KOPT-K1 (cell line): ENCODE data around the gene CTNNA3.

Source experiments
- H3K27ac ChIP-seq: fragments of 200-600 bp; sonication (generic); 2 replicates; pipeline ENCODE4 v1.5.1; 2016; ENCODE audit warnings: antibody characterized with exemption, mild to moderate bottlenecking, low read depth, low read length; ENCODE audit not compliant: poor library complexity, severe bottlenecking
- H3K36me3 ChIP-seq: fragments of 200-600 bp; sonication (generic); 2 replicates; pipeline ENCODE4 v1.5.1; 2017; ENCODE audit warnings: antibody characterized with exemption, mild to moderate bottlenecking, low read length, moderate library complexity; ENCODE audit not compliant: insufficient read depth
- H3K9me3 ChIP-seq: fragments of 200-600 bp; sonication (generic); 2 replicates; pipeline ENCODE4 v1.5.1; 2017; ENCODE audit warnings: antibody characterized with exemption, low read length, mild to moderate bottlenecking; ENCODE audit not compliant: insufficient read depth, poor library complexity, severe bottlenecking

Gene CTNNA3

DNA sequence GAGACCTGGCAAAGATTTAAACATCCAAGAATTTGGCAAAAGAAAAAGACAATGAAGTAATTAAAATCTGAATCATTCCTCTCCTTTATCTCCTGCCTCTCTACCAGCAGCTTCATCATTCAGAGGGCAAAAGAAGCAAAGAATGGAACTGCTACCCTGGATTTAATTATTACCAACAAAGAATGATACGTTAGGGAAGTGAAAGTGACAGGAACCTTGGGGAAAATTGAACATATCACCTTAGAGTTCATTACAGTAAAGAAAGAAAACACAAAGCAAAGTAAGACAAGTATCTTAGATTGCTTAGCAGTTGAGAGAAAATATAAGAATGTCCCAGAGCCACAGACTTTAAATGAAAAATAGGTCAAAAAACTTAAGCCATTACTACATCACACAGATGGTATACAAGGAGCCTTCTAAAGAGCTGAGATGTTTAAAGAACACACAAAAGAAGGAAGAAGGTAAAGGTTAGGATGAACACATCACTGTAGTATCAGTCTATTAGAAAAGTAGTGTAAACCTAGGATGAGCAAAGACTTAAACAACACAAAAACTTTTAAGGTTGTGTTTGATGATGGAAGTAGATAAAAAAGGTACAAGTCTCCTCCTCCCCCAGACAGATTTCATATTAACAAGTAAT is 17.5 kb downstream of the CTNNA3 start:
- no peaks in the 10 kb centered on the region for H3K36me3 ChIP-seq

GRCh38 chr10:67676208-67676825 is 19.7 kb downstream of the CTNNA3 start:
- H3K27ac ChIP-seq, result no peak overlapping the region
- H3K9me3 ChIP-seq, result no peaks in the 10 kb centered on the region
- H3K36me3 ChIP-seq, result no peaks in the 10 kb centered on the region

More for the DNA sequence above, 17.5 kb downstream of the CTNNA3 start:
- Histone ChIP-seq H3K27ac (no peak overlapping the region), H3K9me3 (peaks cover 3% of the 10 kb centered on the region)

GRCh38 chr10:67670401-67670800 is 25.6 kb downstream of the CTNNA3 start:
- Histone ChIP-seq H3K9me3 (no peaks in the 10 kb centered on the region), H3K36me3 (no peaks in the 10 kb centered on the region), H3K27ac (no peak overlapping the region)

DNA sequence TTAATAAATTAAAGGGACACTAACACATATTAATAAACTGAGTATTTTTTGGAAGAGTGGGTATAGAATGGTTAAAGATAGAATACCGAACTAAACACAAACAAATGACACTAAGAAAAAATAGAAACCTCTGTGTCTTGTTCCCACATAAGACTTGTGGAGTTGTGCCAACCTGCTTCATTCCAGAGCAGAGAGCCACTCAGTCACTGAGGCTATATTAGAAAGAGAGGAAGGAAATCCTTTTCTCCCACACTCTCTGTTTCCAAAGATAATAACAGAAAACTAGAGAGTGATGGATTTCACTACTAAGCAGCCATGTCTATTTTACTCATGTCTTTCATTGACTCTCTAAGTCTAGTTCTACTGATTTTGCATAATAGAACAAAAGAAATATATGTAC is 26.0 kb downstream of the CTNNA3 start:
- no peaks in the 10 kb centered on the region for H3K9me3 ChIP-seq
- H3K36me3 ChIP-seq, result no peaks in the 10 kb centered on the region
- no peak overlapping the region for H3K27ac ChIP-seq

DNA sequence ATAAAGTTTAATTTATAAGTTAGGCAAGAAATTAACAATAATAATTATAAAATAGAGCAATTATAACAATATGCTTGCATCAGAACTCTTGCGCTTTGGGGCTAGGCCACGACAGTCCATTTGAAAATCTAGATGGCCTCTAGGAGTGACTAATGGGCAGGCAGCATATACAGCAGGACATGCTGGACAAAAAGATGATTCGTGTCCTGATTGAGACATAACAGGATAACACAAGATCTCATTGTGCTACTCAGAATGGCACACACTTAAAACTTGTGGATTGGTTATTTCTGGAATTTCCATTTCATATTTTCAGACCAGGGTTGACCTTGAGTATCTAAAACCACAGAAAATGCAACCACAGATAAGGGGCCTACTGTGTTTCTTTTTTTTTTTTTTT is 27.5 kb downstream of the CTNNA3 start:
- Histone ChIP-seq H3K36me3 (no peaks in the 10 kb centered on the region), H3K27ac (no peak overlapping the region), H3K9me3 (no peaks in the 10 kb centered on the region)

GRCh38 chr10:67667035-67667425 is 29.0 kb downstream of the CTNNA3 start:
- Histone ChIP-seq H3K27ac (no peak overlapping the region), H3K9me3 (no peaks in the 10 kb centered on the region), H3K36me3 (no peaks in the 10 kb centered on the region)

GRCh38 chr10:67666416-67667034 is 29.5 kb downstream of the CTNNA3 start:
- no peaks in the 10 kb centered on the region for H3K9me3 ChIP-seq
- no peak overlapping the region for H3K27ac ChIP-seq
- H3K36me3 ChIP-seq, result no peaks in the 10 kb centered on the region

GRCh38 chr10:67665491-67665890 is 30.5 kb downstream of the CTNNA3 start:
- Histone ChIP-seq H3K9me3 (no peaks in the 10 kb centered on the region), H3K27ac (no peak overlapping the region), H3K36me3 (no peaks in the 10 kb centered on the region)

GRCh38 chr10:67664942-67665341 is 31.1 kb downstream of the CTNNA3 start:
- Histone ChIP-seq H3K36me3 (no peaks in the 10 kb centered on the region), H3K27ac (no peak overlapping the region), H3K9me3 (no peaks in the 10 kb centered on the region)

DNA sequence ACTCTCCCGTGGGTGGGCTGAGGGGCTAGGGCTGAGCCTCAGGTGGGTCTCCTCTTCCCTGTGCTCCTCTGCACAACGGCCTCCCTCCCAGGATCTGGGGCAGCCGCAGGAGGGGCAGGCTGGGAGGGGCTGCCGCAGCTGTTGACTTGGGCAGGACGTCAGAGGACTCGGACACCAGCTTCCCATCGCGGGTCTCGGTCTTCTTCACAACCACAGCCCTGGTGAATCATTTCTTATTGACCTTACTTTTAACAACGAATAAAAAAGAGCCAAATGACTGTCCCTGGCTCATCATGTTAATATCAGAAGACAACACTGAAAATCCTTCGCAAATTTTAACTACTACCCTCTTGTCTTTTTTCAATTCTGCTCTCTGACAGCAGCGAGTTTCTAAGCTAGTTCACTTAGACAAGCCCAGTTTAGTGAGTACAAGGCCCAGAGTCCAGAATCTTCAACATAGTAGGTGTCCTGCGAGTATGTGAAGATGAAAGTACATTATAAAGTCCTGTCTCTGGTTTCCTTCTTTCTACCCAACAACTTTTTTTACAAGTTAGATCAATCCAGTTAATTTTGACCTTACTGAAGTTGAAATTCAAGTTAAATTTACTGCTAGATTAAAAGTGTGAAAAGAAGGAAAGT is 32.4 kb downstream of the CTNNA3 start:
- no peaks in the 10 kb centered on the region for H3K36me3 ChIP-seq
- H3K9me3 ChIP-seq, result no peaks in the 10 kb centered on the region
- no peak overlapping the region for H3K27ac ChIP-seq

- no peak overlapping the region for H3K27ac ChIP-seq
- no peaks in the 10 kb centered on the region for H3K36me3 ChIP-seq
- no peaks in the 10 kb centered on the region for H3K9me3 ChIP-seq
Observed at GRCh38 chr10:67662415-67662814, 33.6 kb downstream of the CTNNA3 start.

- no peaks in the 10 kb centered on the region for H3K36me3 ChIP-seq
Observed at GRCh38 chr10:67659497-67659896, 36.5 kb downstream of the CTNNA3 start.

GRCh38 chr10:67657775-67658174 is 38.2 kb downstream of the CTNNA3 start:
- no peak overlapping the region for H3K27ac ChIP-seq

More at GRCh38 chr10:67659497-67659896, 36.5 kb downstream of the CTNNA3 start:
- H3K9me3 ChIP-seq, result no peaks in the 10 kb centered on the region
- no peak overlapping the region for H3K27ac ChIP-seq

GRCh38 chr10:67650558-67650957 is 45.4 kb downstream of the CTNNA3 start:
- no peaks in the 10 kb centered on the region for H3K36me3 ChIP-seq
- H3K9me3 ChIP-seq, result no peaks in the 10 kb centered on the region
- no peak overlapping the region for H3K27ac ChIP-seq

More at GRCh38 chr10:67657775-67658174, 38.2 kb downstream of the CTNNA3 start:
- no peaks in the 10 kb centered on the region for H3K9me3 ChIP-seq
- no peaks in the 10 kb centered on the region for H3K36me3 ChIP-seq

DNA sequence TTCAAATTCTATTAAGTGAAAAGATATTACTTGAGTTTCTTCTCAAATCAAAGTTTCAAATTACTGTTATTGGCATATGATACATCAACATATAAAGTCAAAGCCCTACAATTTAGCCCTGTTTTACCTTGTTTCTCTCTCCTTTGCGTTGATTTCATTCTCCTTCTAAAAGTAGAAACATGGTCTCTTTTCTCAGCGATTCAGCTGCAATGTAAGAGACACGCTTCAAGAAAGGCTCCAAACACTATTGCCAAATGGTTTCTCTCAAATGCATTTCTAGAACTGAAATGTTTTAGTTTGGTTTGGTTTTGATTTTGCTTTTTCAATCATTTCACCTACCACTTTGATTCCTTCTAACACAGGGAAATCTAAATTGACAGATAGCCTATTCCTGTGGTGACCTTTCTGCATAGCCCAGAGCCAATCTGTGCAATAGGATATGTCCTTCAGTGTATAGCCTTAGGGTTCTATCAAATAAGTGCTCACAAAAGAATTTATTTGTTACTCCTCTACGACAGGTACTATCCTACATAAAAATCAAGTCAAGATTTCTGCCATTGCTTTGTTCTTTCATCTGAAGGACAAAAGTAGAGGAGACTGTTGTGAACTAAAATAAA is 47.3 kb downstream of the CTNNA3 start:
- Histone ChIP-seq H3K27ac (no peak overlapping the region), H3K9me3 (no peaks in the 10 kb centered on the region), H3K36me3 (no peaks in the 10 kb centered on the region)
